Sigmoid colon (tissue), 4 donors: ENCODE results near the gene DENND2A.

Experiments used
- EP300 ChIP-seq, 4 donors: sonication (generic); formaldehyde crosslinking; IDR thresholded peaks; one replicate each; pipeline ENCODE4 v1.6.1; 2017; ENCODE audit warnings: antibody characterized with exemption in 4 of 4
- POLR2A ChIP-seq, 2 donors: fragments of 450-650 bp; IDR thresholded peaks; one replicate each; pipeline ENCODE4 v1.6.1; 2016; ENCODE audit warnings: antibody characterized with exemption in 2 of 2, mild to moderate bottlenecking in 2 of 2, moderate library complexity in 2 of 2
- POLR2AphosphoS5 ChIP-seq, 4 donors: sonication (generic); formaldehyde crosslinking; IDR thresholded peaks; one replicate each; pipeline ENCODE4 v1.6.1; 2017; ENCODE audit warnings: antibody characterized with exemption in 4 of 4
- TF ChIP-seq, protein P1 (sequence below), 4 experiments: fragments of 450-650 bp in 3 of 4; fragments of 200-600 bp in 1 of 4; IDR thresholded peaks; one replicate each; pipeline ENCODE4 v1.5.1; 2016 to 2019; ENCODE audit warnings: antibody characterized with exemption in 4 of 4, mild to moderate bottlenecking in 3 of 4, moderate library complexity in 2 of 4

DNA sequence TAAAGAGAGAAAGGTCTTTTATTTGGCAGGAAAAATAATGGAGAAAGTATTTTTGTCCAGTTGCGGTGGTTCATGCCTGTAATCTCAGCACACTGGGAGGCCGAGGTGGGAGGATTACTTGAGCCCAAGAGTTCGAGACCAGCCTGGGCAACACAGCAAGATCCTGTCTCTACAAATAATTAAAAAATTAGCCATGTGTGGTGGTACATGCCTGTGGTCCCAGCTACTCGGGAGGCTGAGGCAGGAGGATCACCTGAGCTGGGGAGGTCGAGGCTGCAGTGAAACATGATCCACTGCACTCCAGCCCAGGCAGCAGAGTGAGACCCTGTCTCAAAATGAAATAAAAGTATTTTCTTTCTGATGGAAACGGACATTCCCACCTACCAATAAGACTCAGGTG is 83.5 kb downstream of the DENND2A start:
- TF ChIP-seq POLR2A (IDR thresholded peaks at IDR 0.05) (no peak), EP300 (IDR thresholded peaks at IDR 0.05) (no peak), POLR2AphosphoS5 (IDR thresholded peaks at IDR 0.05) (no peak)
- TF ChIP-seq, protein P1, sequence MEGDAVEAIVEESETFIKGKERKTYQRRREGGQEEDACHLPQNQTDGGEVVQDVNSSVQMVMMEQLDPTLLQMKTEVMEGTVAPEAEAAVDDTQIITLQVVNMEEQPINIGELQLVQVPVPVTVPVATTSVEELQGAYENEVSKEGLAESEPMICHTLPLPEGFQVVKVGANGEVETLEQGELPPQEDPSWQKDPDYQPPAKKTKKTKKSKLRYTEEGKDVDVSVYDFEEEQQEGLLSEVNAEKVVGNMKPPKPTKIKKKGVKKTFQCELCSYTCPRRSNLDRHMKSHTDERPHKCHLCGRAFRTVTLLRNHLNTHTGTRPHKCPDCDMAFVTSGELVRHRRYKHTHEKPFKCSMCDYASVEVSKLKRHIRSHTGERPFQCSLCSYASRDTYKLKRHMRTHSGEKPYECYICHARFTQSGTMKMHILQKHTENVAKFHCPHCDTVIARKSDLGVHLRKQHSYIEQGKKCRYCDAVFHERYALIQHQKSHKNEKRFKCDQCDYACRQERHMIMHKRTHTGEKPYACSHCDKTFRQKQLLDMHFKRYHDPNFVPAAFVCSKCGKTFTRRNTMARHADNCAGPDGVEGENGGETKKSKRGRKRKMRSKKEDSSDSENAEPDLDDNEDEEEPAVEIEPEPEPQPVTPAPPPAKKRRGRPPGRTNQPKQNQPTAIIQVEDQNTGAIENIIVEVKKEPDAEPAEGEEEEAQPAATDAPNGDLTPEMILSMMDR (IDR thresholded peaks at IDR 0.05): no peak
